Embryonic facial prominence (tissue), 1 donor: ENCODE data around the gene LPA.
"Not testable (repeated sequence)": the region's sequence is repeated elsewhere in the genome, so short reads cannot be mapped to it uniquely, and the experiment has no call there.

ENCODE experiments used
- DNase-seq: peaks from one replicate; pipeline ENCODE4 v3.0.0-alpha.2; 2016; ENCODE audit errors: extremely low spot score

The LPA gene

GRCh38 chr6:160664198-160664597, at the start of gene LPA:
TSS of gene LPA (minus strand) at chr6:160664275. CDS start at chr6:160664214, 61 bp downstream.
- not testable (repeated sequence) for DNase-seq

GRCh38 chr6:160708993-160709392, 44.9 kb upstream of the LPA start:
- DNase-seq: not testable (repeated sequence)

GRCh38 chr6:160704688-160705087, 40.6 kb upstream of the LPA start:
- DNase-seq: not testable (repeated sequence)

- DNase-seq: not testable (repeated sequence)
Measured at GRCh38 chr6:160701918-160702680, 38.0 kb upstream of the LPA start, which contains the start of gene PLG. TSS of gene PLG (plus strand) at chr6:160702244. CDS start at chr6:160702305, 61 bp downstream.

- DNase-seq: no peak
Measured at GRCh38 chr6:160697826-160698225, 33.8 kb upstream of the LPA start.

- not testable (repeated sequence) for DNase-seq
Measured at GRCh38 chr6:160696884-160697283, 32.8 kb upstream of the LPA start.

- DNase-seq: not testable (repeated sequence)
Measured at GRCh38 chr6:160695622-160696021, 31.5 kb upstream of the LPA start.

GRCh38 chr6:160695025-160695424, 30.9 kb upstream of the LPA start:
- DNase-seq: not testable (repeated sequence)

GRCh38 chr6:160692369-160692959, 28.4 kb upstream of the LPA start:
- DNase-seq: no peak

GRCh38 chr6:160691617-160692016, 27.5 kb upstream of the LPA start:
- DNase-seq: no peak

- no peak for DNase-seq
Measured at GRCh38 chr6:160690458-160690857, 26.4 kb upstream of the LPA start.

GRCh38 chr6:160685762-160686450, 21.8 kb upstream of the LPA start:
- no peak for DNase-seq

- DNase-seq: not testable (repeated sequence)
Measured at GRCh38 chr6:160685101-160685761, 21.2 kb upstream of the LPA start.

- no peak for DNase-seq
Measured at GRCh38 chr6:160679402-160679769, 15.3 kb upstream of the LPA start.

- DNase-seq: no peak
Measured at GRCh38 chr6:160678744-160679401, 14.8 kb upstream of the LPA start.

- DNase-seq: no peak
Measured at GRCh38 chr6:160678230-160678629, 14.2 kb upstream of the LPA start.

GRCh38 chr6:160676418-160676817, 12.3 kb upstream of the LPA start:
- DNase-seq: not testable (repeated sequence)

GRCh38 chr6:160668589-160668988, 4.5 kb upstream of the LPA start:
- DNase-seq: no peak

GRCh38 chr6:160667639-160668481, 3.8 kb upstream of the LPA start:
- DNase-seq: no peak

- no peak for DNase-seq
Measured at GRCh38 chr6:160662842-160663241, 1.2 kb downstream of the LPA start.

GRCh38 chr6:160662429-160662828, 1.6 kb downstream of the LPA start:
- DNase-seq: no peak
